HepG2 (cell line): ENCODE results near the gene TPPP2. TPM values are rescaled to one million over a fixed set of nuclear protein-coding genes. Genes with fewer than 3 reads are reported as not detected.

Source experiments
- ATAC-seq: fragments of 200-7000 bp; cut with Tn5 transposase; 3 replicates; pipeline ENCODE4 v1.9.1; 2020; ENCODE audit warnings: mild to moderate bottlenecking, moderate library complexity
- BruUV-seq: library from RNA; stranded (reverse); fragments of 400-500 nt; replicated peaks from 2 replicates; lab custom pipeline; 2021; lab: Mats Ljungman, UMichigan
- CTCF ChIA-PET: fragments of 300-600 bp; formaldehyde crosslinking; extraction: SDS; loops from one replicate; lab custom pipeline; 2021; ENCODE audit warnings: low total read pairs, inconsistent platforms, low intra/inter-chr PET ratio; lab: Yijun Ruan, JAX
- POLR2A ChIA-PET: fragments of 350-600 bp; sonication (Branson Sonifier 250); formaldehyde crosslinking; loops from one replicate; lab custom pipeline; 2020; ENCODE audit warnings: antibody characterized with exemption, inconsistent platforms; lab: Yijun Ruan, JAX
- DNase-seq: peaks from one replicate; pipeline ENCODE4 v3.0.0-alpha.2; 2015; ENCODE audit warnings: low spot score
- FAIRE-seq: peaks from 3 replicates; lab custom pipeline; 2011; peaks lifted over from hg19 to GRCh38; lab: Jason Lieb, UNC
- H2AFZ ChIP-seq: one replicate; pipeline ENCODE4 v1.6.1; 2011; ENCODE audit warnings: low read length, inconsistent platforms
- H3K27ac ChIP-seq: fragments of 300-600 bp; 3 replicates; pipeline ENCODE4 v1.8.0; 2011; ENCODE audit warnings: mixed run types, mild to moderate bottlenecking, mixed read lengths, low read length, inconsistent platforms; ENCODE audit not compliant: insufficient read depth; ENCODE audit errors: extremely low read length
- H3K27me3 ChIP-seq, 2 experiments: fragments of 200-600 bp in 1 of 2; 2 replicates in 1 of 2; 3 replicates in 1 of 2; pipeline versions ENCODE4 v1.6.0 to v1.8.0; 2011; ENCODE audit warnings: low read length in 2 of 2, mild to moderate bottlenecking in 2 of 2, moderate library complexity in 2 of 2, inconsistent platforms in 1 of 2; ENCODE audit not compliant: insufficient read depth in 2 of 2, control insufficient read depth in 1 of 2
- H3K36me3 ChIP-seq, 2 experiments: fragments of 200-600 bp in 1 of 2; replicated peaks in 1 of 2; 2 replicates in 1 of 2; 3 replicates in 1 of 2; pipeline versions ENCODE4 v1.5.1 to v1.8.0; 2011; ENCODE audit warnings: low read length in 2 of 2, inconsistent platforms in 1 of 2; ENCODE audit not compliant: insufficient read depth in 2 of 2, control insufficient read depth in 1 of 2
- H3K4me1 ChIP-seq: 2 replicates; pipeline ENCODE4 v1.5.1; 2012; ENCODE audit warnings: low read length, inconsistent platforms; ENCODE audit not compliant: insufficient read depth
- H3K4me2 ChIP-seq: 2 replicates; pipeline ENCODE4 v1.6.0; 2011; ENCODE audit warnings: low read depth, low read length, inconsistent platforms
- H3K4me3 ChIP-seq, 3 experiments: fragments of 200-600 bp in 1 of 3; sonication (generic), shearing (Covaris generic) in 1 of 3; replicated peaks in 1 of 3; 2 replicates each; pipeline ENCODE4 v1.5.1; 2011 to 2016; ENCODE audit warnings: low read length in 3 of 3, inconsistent platforms in 2 of 3, low read depth in 2 of 3, mild to moderate bottlenecking in 2 of 3, control low read depth in 1 of 3, mixed read lengths in 1 of 3; ENCODE audit not compliant: insufficient read depth in 1 of 3
- H3K79me2 ChIP-seq: one replicate; pipeline ENCODE4 v1.6.1; 2011; ENCODE audit warnings: low read length, inconsistent platforms; ENCODE audit not compliant: insufficient read depth
- H3K9ac ChIP-seq: 2 replicates; pipeline ENCODE4 v1.6.0; 2011; ENCODE audit warnings: mild to moderate bottlenecking, low read depth, low read length, inconsistent platforms; ENCODE audit not compliant: insufficient read depth
- H3K9me3 ChIP-seq: 2 replicates; pipeline ENCODE4 v1.5.1; 2012; ENCODE audit warnings: mild to moderate bottlenecking, low read length
- H4K20me1 ChIP-seq: 2 replicates; pipeline ENCODE4 v1.6.0; 2011; ENCODE audit warnings: inconsistent platforms, mild to moderate bottlenecking, low read length, moderate library complexity; ENCODE audit not compliant: insufficient read depth
- FOXK2 ChIP-seq: fragments of 450-650 bp; IDR thresholded peaks from 2 replicates; pipeline ENCODE4 v1.6.1; 2016
- MBD4 ChIP-seq: IDR thresholded peaks from 2 replicates; pipeline ENCODE4 v1.6.1; 2012; ENCODE audit warnings: low read length, inconsistent platforms, borderline replicate concordance
- SPEN ChIP-seq: sonication (generic); formaldehyde crosslinking; IDR thresholded peaks from 2 replicates; pipeline ENCODE4 v1.5.1; 2020; ENCODE audit warnings: low read depth, mild to moderate bottlenecking, missing genetic modification reagents
- YEATS2 ChIP-seq: sonication (generic); formaldehyde crosslinking; IDR thresholded peaks from 2 replicates; pipeline ENCODE4 v1.4.0; 2020; ENCODE audit warnings: missing genetic modification reagents, borderline replicate concordance
- ZNF605 ChIP-seq: sonication (generic); formaldehyde crosslinking; IDR thresholded peaks from 2 replicates; pipeline ENCODE4 v1.8.0; 2022; ENCODE audit warnings: mild to moderate bottlenecking, missing genetic modification reagents
- ZNF770 ChIP-seq: sonication (generic); formaldehyde crosslinking; IDR thresholded peaks from 2 replicates; pipeline ENCODE4 v1.5.0; 2020; ENCODE audit warnings: mild to moderate bottlenecking, missing genetic modification reagents
- ZNF850 ChIP-seq: sonication (generic); formaldehyde crosslinking; conservative IDR thresholded peaks from 2 replicates; pipeline ENCODE4 v1.9.0; 2021; ENCODE audit warnings: mild to moderate bottlenecking, missing genetic modification reagents
- WGBS: methylation state at CpG from one replicate; pipeline ENCODE4 v1.1.6; 2017; ENCODE audit warnings: low lambda C conversion rate; 5-methylcytosine and 5-hydroxymethylcytosine counted together
- in situ Hi-C: cut with HindIII; loops from 2 replicates; pipeline ENCODE4 v1.10.0; 2017; ENCODE audit warnings: low pct_unique_long_range_greater_than_20kb; ENCODE audit not compliant: extremely low pct_ligation_motif_present
- intact Hi-C: fragments of 100-400 bp; cut with micrococcal nuclease; formaldehyde crosslinking; loops from one replicate; pipeline ENCODE4 v1.10.0; 2022; ENCODE audit not compliant: unreplicated experiment
- polyA plus RNA-seq, 8 experiments: library from polyadenylated mRNA; depleted of rRNA in 3 of 8; stranded (reverse) in 7 of 8; unstranded in 1 of 8; fragments of >200 nt; fragmentation: Illumina TruSeq in 4 of 8; extraction: Trizol in 4 of 8; gene quantifications; 2 replicates each; pipeline versions ENCODE4 v1.2.1 to v1.2.3, GENCODE V29; 2011 to 2016; ENCODE audit warnings: low read depth in 4 of 8, missing spikeins in 1 of 8, mixed read lengths in 1 of 8; ENCODE audit not compliant: insufficient read depth in 1 of 8
- total RNA-seq, 5 experiments: library from RNA; depleted of rRNA; stranded (reverse); fragments of >200 nt; fragmentation: Illumina TruSeq; extraction: Trizol; gene quantifications; 2 replicates each; pipeline ENCODE4 v1.2.3, GENCODE V29; 2016; ENCODE audit warnings: low read depth in 1 of 5
- TF ChIP-seq, protein P1 (sequence below): sonication (generic); formaldehyde crosslinking; IDR thresholded peaks from 2 replicates; pipeline ENCODE4 v1.4.0; 2020; ENCODE audit warnings: missing genetic modification reagents

The TPPP2 gene
- total and polyA plus RNA-seq, 2 of the 13 experiments (the other 11 are each of a cell fraction or from before 2014, with no cell fraction given), result 0.58 to 4.2 TPM

- POLR2A ChIA-PET, result interaction anchor here (1.2 to 8.0 kb wide), 2 partner anchors 21 to 53 kb away, joined by 3 to 112 read pairs; no protein-coding TSS in a partner anchor
- BruUV-seq, result no TSS peak
- H3K4me1 ChIP-seq, result peaks cover 38% of the 10 kb centered on the region
- no peak for TF ChIP-seq ZNF850 (CRISPR knock-in tag)
- TF ChIP-seq MBD4, result no peak
- TF ChIP-seq, all 625 proteins: peak for 0
- WGBS, result 99% methylated on average over 3 of the region's 3 CpGs
- FAIRE-seq (no peak), DNase-seq (no peak), ATAC-seq (no peak)
- intact Hi-C loops, result no loop called here
- H3K27ac ChIP-seq, result no peak overlapping the region
- in situ Hi-C loops, result loop anchor here (5.0 kb wide), 1 partner anchor 84 kb away; the partner anchor contains the start of gene TMEM253
- H3K9ac ChIP-seq, result no peak overlapping the region
- H3K9me3 ChIP-seq, result no peaks in the 10 kb centered on the region
- peaks cover 7% of the 10 kb centered on the region for H3K79me2 ChIP-seq
- peaks cover 35 to 51% of the 10 kb centered on the region in 2 experiments for H3K36me3 ChIP-seq
- H3K4me3 ChIP-seq, result no peak overlapping the region
- no peak overlapping the region for H2AFZ ChIP-seq
- H3K27me3 ChIP-seq, result no peaks in the 10 kb centered on the region
- H3K4me2 ChIP-seq, result no peak overlapping the region
- no peaks in the 10 kb centered on the region for H4K20me1 ChIP-seq
- CTCF ChIA-PET, result interaction anchor here (1.2 kb wide), 1 partner anchor 21 kb away, joined by 5 read pairs; no protein-coding TSS in a partner anchor
These were observed 11.2 kb upstream of the TPPP2 start for GRCh38 chr14:21018781-21019180.

DNA sequence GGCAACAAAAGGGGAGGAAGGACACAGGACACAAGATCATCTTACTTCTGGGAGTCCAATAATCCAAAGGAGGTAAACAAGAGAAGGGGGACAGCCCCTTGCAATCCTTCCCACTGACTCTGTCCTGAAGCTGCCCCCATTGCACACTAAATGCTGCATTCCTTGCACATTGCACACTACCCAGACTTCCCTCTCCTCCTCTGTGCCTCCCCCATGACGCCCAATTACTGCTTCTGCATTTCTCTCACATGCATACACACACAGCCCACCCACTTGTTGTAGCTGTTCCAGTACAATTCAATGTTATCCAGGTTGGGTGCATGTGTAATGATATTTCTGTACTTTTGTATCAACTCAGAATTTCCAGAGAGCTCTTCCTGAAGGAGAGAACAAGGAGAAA, 10.7 kb upstream of the TPPP2 start:
- peaks cover 13% of the 10 kb centered on the region for H3K79me2 ChIP-seq
- H3K27ac ChIP-seq, result no peak overlapping the region
- H3K9ac ChIP-seq, result no peak overlapping the region
- no peaks in the 10 kb centered on the region for H3K27me3 ChIP-seq
- H3K4me2 ChIP-seq, result no peak overlapping the region
- CTCF ChIA-PET, result interaction anchor here (1.2 kb wide), 1 partner anchor 21 kb away, joined by 5 read pairs; no protein-coding TSS in a partner anchor
- H2AFZ ChIP-seq, result no peak overlapping the region
- no peaks in the 10 kb centered on the region for H4K20me1 ChIP-seq
- in situ Hi-C loops, result loop anchor here (5.0 kb wide), 1 partner anchor 83 kb away; the partner anchor contains the start of gene TMEM253
- 88% methylated on average over 1 of the region's 1 CpG for WGBS
- DNase-seq (no peak), ATAC-seq (no peak), FAIRE-seq (no peak)
- H3K9me3 ChIP-seq, result no peaks in the 10 kb centered on the region
- peaks cover 41% of the 10 kb centered on the region for H3K4me1 ChIP-seq
- no peak overlapping the region for H3K4me3 ChIP-seq
- peaks cover 35 to 51% of the 10 kb centered on the region in 2 experiments for H3K36me3 ChIP-seq
- intact Hi-C loops, result no loop called here
- POLR2A ChIA-PET, result interaction anchor here (1.2 kb wide), 1 partner anchor 52 kb away, joined by 3 read pairs; no protein-coding TSS in a partner anchor
- TF ChIP-seq, protein P1, sequence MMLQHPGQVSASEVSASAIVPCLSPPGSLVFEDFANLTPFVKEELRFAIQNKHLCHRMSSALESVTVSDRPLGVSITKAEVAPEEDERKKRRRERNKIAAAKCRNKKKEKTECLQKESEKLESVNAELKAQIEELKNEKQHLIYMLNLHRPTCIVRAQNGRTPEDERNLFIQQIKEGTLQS, result no peak
- no peak for TF ChIP-seq ZNF770 (CRISPR knock-in tag)
- no peak for TF ChIP-seq YEATS2
- TF ChIP-seq ZNF605 (CRISPR knock-in tag), result no peak
- no peak for TF ChIP-seq FOXK2
- no peak for TF ChIP-seq SPEN
- BruUV-seq, result no TSS peak
